Stimulated activated CD8-positive, alpha-beta memory T cell treated with anti-CD3 and anti-CD28 coated beads, Interleukin-7, amount 100 ng/mL, for 24 hours (primary cell): ENCODE data around the gene SFXN4.
"Not testable (repeated sequence)": the region's sequence is repeated elsewhere in the genome, so short reads cannot be mapped to it uniquely, and the experiment has no call there.

ENCODE experiments used
- DNase-seq: peaks from one replicate; pipeline ENCODE4 v3.0.0-alpha.2; 2020; ENCODE audit warnings: low read depth

Gene SFXN4

DNA sequence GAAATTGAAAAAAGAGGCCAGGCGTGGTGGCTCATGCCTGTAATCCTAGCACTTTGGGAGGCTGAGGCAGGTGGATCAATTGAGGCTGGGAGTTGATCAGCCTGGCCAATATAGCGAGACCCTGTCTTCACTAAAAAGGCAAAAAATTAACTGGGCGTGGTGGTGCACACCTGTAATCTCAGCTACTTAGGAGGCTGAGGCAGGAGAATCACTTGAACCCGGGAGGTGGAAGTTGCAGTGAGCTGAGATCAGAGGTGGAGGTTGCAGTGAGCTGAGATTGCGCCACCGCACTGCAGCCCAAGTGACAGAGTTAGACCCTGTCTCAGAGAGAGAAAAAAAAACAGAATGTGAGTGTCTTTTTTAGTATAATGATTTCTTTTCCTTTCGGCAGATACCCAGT, 59.6 kb downstream of the SFXN4 start:
- not testable (repeated sequence) for DNase-seq

DNA sequence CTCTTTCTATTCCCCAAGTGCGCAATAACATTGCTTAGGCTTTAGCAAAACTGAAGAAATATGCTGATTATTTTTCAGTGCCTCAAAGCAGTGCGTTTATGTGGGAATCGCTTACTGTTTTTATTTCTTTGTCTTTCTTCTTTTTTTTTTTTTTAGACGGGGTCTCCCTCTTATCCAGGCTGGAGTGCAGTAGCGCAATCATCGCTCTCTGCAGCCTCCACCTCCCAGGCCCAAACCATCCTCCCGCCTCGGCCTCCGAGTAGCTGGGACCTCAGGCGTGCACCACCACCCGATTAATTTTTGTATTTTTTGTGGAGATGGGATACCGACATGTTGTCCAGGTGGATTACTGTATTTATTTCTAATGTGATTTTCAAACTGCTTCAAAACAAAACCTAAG, 60.4 kb downstream of the SFXN4 start:
- DNase-seq = no peak

DNA sequence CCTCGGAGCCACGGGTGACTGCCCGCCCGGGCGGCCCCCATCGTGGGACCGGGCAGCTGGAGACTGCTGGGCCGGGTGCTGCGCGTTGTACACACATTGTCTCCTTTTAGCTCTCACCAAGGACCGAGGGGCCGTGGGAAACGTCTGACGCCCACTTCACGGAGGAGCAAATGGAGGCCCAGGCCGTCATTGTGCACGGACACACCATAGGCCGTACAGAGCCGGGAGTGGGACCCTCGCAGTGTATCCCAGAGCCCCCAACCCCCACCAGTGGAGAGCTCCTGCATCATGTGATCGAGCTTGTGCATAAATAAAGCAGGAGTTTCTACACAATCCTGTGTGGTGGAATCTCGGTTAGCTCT, 60.9 kb downstream of the SFXN4 start:
- DNase-seq = no peak

DNA sequence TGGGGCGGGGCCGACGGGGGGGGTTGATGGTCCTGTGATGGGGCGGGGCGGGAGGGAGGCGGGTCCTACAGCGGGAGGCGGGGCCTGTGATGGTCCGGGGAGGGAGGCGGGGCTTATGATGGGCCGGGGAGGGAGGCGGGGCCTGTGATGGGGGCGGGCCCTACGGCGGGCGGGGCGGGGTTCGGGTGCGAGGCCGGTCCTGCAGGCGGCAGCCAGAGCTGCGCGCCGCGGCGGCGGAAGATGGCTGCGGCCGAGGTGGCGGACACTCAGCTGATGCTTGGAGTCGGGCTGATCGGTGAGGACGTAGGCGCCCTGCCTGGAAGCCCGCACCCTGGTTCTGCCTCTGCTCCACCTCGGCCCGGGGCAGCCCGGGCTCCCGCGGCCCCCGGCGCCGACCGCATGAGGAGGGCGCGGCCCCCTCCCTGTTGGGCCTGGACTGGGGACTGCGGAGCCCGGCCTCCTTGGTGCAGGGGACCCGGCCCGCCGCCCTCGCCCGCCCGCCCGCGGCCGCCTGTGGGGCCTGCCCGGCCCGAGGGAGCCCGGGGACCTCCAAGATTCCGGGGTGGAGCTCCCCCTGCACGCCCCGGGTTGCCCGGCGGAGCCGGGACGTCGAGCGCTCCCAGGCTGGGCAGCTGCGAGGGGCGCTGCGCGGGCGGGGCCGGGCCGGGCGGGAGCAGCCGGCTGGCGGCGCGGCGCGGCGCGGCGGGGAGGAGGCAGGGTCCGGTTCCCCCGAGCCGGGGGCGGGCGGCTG, 61.4 kb downstream of the SFXN4 start, which contains the start of gene DENND10:
Gene DENND10 (plus strand): TSS at position 211 of the 751 bp plus-strand sequence. CDS start 30 bp downstream, at position 241.
- peak; percentile 52 for DNase-seq

DNA sequence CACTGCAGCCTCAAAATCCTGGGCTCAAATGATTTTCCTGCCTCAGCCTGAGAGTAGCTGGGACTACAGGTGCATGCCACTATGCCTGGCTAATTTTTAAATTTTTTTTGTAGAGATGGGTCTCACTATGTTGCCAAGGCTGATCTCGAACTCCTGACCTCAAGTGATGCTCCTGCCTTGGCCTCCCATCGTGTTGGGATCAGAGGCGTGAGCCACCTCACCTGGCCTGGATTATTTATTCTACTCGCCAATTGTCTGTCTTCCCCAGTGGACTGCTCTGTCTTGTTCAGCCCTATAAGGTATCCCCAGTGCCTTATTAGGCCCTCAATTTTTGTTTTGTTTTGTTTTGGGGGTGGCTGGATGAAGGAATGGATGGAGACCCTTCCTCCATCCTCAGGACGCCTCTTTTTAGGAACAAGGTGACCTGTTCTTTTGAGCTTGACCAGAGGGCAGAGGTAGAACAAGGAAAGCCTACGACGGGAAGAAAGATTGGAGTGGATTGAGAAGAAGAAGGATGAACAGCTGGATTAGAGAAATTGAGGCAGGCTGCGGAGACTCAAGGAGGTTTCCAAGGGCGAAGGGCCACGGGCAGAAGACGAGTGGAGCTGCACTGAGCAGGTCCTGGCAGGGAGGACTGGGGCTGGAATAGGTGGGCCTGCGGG, 62.1 kb downstream of the SFXN4 start:
- no peak for DNase-seq

DNA sequence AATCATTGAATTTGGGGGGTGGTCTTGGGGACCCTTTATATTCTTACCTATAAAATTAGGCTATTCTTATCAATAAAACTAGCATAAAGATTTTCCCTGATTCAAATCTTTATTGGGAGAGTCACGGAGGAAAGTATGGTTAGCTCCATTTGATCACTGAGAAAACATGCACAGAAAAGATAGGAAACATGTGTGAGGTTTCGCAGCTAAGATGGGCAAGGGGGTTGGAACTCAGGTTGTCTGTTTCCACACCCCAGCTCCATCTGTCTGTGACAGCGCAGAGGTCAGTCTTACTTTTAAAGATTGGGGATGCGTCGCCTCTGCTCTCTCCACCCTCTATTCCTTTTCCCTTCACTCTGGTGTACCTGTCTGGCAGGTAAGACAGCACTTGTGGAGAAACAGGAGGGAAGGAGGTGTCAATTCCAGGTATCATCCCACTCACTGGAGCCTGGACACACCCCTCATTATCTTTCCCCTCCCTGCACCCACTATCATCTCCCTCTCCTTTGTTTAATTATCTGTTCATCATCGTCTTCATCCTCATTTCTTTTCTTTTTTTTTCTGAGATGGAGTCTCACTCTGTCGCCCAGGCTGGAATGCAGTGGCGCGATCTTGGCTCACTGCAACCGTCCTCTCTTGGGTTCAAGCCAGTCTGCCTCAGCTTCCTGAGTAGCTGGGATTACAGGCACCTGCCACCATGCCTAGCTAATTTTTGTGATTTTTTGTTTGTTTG, 64.0 kb downstream of the SFXN4 start:
- no peak for DNase-seq

DNA sequence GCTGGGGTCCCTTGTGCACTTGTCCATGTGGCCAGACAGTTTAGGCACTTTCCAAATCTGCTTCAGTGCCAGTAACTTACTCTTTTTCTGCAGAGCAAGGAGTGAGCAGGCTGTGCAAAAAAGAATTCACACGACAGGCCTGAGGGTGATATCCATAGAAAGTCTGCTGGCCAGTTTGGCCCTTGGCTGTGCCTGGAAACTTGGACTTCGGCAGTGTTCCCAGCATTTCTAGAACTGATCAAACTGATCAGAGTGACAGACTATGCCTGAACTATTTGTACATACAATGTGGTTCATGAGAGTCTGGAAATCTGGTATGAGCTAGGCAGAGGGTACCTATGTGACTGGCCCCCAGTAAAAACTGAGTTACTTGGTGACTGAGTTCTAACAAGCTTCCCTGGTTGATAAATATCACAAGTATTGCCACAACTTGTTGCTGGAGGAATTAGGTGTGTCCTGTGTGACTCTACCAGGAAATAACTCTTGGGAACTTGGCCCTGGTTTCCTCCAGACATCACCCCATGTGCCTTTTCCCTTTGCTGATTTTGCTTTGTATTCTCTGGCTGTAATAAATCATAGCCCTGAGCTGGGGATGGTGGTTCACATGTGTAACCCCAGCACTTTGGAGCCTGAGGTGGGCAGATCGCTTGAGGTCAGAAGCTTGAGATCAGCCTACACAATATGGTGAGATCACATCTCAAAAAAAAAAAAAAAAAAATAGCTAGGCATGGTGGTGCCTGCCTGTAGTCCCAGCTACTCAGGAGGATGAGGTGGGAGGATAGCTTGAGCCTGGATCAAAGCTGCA, 64.9 kb downstream of the SFXN4 start:
- DNase-seq = no peak

DNA sequence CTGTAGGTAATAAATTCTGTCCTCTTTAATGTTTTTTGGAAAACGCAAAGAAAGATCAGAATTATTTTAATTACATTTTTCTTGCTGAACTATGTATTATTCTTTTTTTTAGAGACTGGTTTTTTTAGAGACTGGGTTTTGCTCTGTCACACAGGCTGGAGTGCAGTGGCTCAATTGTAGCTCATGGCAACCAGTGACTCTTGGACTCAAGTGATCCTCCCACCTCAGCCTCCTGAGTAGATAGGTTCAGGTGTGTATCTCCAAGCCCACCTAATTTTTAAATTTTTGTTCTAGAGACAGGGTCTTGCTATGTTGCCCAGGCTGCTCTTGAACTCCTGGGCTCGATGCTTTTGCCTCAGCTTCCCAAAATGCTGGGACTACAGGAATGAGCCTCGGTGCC, 66.9 kb downstream of the SFXN4 start:
- DNase-seq = no peak

DNA sequence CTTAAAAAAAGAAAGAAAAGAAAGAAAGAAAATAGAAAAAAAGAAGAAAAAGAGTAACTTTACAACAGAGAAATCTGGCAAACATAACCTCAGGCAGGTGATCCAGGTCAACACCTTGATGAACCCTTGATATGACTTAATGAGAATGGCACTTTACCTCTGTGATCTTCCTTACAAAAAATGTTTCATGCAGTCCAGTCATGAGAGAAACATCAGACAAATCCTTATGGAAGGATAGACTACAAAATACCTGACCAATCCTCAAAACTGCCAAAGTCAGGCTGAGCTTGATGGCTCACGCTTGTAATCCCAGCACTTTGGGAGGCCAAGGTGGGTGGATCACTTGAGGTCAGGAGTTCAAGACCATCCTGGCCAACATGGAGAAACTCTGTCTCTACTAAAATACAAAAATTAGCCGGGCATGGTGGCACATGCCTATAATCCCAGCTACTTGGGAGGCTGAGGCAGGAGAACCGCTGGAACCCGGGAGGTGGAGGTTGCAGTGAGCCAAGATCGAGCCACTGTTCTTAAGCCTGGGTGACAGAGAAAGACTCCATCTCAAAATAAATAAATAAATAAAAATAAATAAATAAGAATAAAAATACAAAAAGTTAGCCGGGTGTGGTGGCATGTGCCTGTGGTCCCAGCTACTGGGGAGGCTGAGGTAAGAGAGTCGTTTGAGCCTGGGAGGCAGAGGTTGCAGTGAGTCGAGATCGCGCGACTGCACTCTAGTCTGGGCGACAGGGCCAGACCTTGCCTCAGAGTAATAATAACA, 68.7 kb downstream of the SFXN4 start:
- not testable (repeated sequence) for DNase-seq

DNA sequence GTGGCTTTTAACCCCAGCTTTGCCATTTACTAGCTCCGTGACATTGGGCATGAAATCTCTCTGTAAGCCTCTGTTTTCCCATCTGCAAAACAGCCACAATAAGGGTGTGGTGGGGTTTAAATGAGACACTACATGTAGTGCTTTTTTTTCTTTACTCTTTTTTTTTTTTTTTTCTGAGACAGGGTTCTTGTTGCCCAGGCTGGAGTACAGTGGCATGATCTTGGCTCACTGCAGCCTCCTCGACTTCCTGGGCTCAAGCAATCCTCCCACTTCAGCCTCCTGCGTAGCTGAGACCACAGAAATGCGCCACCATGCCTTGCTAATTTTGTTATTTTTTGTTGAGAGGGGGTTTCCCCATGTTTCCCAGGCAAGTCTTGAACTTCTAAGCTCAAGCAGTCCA, 69.9 kb downstream of the SFXN4 start:
- no peak for DNase-seq

DNA sequence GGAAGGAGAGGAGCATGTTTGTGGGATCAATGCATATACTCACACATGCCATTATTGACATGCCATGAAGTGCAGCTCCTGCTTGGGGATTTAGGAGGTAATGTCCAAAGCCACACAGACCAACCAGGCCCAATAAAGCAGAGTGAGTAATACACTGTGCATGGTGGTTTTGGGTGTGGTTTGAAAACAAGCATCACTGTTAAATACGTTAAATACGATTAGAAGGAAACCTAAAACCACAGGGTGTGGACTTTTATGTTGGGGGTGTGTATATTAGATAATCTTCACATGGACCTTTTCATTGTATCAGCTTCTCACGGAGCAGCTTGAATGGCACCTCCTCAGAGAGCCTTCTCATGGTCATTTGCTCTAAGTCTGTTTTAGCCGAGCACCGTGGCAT, 74.5 kb downstream of the SFXN4 start:
- DNase-seq = no peak
